ENCODE measurements around the gene SHC2.
A peak's percentile ranks its signal among the peaks of the same experiment; 100 is the strongest.
"Not testable (repeated sequence)": the region's sequence is repeated elsewhere in the genome, so short reads cannot be mapped to it uniquely, and the experiment has no call there.

Gene SHC2

DNA sequence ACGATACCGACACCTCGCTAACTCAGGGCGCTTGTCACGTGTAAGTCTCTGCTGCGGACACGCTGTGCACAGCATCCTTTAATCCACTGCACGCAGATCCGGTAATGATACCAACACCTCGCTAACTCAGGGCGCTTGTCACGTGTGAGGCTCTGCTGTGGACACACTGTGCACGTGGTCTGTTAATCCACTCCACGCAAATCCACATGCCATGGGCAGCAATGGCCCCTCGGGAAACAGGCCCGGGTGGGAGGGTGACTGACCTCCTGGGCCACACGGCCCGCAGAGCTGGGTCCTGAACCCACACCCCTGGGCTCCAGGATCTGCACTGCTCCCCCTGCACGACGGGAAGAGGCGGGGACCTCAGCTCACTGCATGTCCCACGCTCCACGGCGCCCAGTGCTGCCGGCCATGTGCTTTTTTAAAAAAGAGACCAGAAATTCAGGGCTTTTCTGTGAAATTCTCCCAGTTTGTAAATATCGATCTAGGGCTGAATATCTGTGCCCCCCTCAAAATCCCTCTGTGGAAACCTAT lies 16.1 kb downstream of the SHC2 start:
- DNase-seq: no peak

GRCh38 chr19:443005-443404 lies 17.8 kb downstream of the SHC2 start:
- DNase-seq: no peak

DNA sequence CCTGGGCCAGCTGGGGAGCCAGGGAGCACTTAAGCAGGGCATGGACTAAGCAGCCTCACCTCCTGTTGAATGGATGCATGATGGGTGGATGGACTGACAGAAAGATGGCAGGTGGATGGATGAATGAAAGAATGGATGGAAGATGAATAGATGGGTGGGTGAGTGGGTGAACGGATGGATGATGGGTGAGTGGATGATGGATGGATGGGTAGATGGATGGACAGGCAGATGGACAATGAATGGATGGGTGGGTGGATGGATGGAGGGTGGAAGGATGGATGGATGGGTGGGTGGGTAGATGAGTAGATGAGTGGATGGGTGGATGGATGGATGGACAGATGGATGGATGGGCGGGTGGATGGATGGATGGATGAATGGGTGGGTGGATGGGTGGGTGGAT lies 18.7 kb downstream of the SHC2 start:
- no peak for DNase-seq

- no peak for DNase-seq
Observed at GRCh38 chr19:441213-441836, 19.5 kb downstream of the SHC2 start.

GRCh38 chr19:440391-441212 lies 20.2 kb downstream of the SHC2 start:
- DNase-seq: no peak

- DNase-seq: no peak
Observed at GRCh38 chr19:439167-439900, 21.5 kb downstream of the SHC2 start.

- DNase-seq: no peak
Observed at GRCh38 chr19:438416-438958, 22.3 kb downstream of the SHC2 start.

- DNase-seq: no peak
Observed at GRCh38 chr19:437041-437440, 23.8 kb downstream of the SHC2 start.

DNA sequence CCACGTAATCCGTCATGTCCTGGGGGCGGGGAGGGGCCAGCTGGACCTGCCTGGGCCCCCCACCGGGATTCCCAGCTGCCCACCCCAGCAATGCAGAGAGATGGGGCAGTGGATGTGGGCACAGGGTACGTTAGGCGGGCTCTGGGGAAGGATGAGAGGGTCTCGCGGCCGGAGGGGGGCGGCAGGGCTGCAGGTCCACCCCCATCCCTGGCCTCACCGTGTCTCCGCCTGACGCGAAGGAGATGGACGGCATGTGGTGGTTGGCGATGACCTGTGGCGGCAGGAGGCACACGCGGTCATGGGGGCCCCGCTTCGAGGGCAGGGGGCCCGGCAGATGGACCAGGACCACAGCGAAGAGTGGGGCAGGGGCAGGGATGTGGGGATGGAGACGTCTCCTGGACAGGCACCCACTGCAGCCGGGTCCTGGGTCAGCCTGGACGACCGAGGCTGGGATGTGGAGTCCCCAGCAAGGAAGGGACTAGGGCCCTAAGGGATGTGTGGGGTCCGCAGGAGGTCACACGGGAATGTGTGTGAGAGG lies 24.4 kb downstream of the SHC2 start:
- DNase-seq: no peak

DNA sequence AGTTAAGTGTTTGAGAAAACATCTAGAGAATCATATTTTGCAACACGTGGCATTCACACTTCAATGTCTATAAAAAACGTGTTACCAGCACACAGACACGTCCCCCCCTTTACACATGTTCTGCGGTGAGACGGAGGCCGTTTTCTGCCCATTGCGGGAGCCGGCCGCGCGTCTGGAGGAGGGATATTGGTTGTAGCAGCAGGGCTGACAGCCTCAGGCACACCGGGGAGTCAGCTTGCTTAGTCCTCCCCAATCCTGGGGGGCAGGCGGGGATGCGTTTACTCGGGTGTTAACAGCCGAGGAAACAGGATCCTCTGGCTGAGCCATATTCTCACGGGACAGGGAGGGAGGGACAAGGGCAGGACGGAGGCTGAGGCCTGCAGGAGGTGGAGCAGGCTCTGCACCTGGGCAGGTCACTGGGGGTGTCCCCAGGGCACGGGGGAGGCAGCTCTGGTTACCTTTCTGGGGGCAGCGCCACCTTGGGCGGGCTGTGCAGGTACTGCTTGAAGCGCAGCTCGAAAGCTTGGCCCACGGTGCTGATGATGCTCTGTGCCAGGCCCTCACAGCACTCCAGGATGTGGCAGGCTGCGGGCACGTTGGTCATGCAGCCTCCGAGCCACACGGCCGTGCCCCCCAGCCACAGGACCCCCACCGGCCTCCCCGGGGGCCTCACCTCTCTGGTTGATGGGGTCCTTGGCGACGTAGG lies 25.0 kb downstream of the SHC2 start:
- DNase-seq: peak; percentile 46 to 94 (median 88)

- peak; percentile 49 to 98 (median 93) for DNase-seq
Observed at GRCh38 chr19:435056-435706, 25.7 kb downstream of the SHC2 start.

DNA sequence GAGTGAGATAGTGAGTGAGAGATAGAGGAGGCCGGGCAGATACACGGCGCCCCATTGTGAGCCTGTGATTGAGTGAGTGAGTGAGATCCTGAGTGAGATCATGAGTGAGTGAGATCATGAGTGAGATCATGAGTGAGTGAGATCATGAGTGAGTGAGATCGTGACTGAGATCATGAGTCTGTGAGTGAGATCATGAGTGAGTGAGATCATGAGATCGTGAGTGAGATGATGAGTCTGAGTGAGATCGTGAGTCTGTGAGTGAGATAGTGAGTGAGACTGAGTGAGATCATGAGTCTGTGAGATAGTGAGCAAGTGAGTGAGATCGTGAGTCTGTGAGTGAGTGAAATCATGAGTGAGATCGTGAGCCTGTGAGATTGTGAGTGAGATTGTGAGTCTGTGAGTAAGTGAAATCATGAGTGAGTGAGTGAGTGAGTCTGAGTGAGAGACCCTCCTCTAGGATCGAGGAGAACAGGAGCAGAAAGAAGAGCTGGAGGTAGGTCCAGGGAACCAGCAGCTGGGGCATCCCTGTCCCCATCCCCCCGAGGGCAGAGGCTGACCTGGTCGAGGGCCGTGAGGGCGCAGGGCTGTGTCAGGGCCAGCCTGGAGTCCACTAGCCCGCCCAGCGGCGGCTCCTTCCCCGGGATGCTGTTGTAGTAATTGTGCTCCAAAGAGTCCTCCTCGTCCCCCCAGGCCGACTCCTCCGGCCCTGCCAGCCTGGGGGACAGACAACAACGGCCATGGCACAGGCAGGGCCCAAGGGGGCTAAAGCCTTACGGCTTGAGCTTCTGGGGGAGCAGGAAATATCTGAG lies 26.5 kb downstream of the SHC2 start:
- no peak for DNase-seq

GRCh38 chr19:430701-431100 lies 30.1 kb downstream of the SHC2 start:
- DNase-seq: no peak

DNA sequence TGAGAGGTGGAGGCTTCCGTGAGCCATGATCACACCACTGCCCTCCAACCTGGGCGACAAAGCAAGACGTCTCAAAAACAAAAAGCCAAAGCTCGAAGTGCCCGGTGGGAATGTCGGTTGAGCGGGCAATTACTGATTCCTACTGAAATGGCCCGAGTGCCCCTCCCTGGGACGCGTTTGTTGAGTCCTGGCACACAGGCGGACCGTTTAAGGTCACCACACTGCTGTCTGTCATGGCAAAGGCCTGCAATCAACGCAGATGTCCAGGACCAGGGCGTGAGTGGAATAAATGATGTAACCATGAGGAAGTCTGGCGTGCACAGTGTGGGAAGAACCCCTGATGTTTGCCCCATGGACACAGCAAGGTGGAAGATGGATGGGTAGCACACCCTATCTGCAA lies 32.7 kb downstream of the SHC2 start:
- DNase-seq: no peak

- not testable (repeated sequence) for DNase-seq
Observed at GRCh38 chr19:427675-428074, 33.2 kb downstream of the SHC2 start.

DNA sequence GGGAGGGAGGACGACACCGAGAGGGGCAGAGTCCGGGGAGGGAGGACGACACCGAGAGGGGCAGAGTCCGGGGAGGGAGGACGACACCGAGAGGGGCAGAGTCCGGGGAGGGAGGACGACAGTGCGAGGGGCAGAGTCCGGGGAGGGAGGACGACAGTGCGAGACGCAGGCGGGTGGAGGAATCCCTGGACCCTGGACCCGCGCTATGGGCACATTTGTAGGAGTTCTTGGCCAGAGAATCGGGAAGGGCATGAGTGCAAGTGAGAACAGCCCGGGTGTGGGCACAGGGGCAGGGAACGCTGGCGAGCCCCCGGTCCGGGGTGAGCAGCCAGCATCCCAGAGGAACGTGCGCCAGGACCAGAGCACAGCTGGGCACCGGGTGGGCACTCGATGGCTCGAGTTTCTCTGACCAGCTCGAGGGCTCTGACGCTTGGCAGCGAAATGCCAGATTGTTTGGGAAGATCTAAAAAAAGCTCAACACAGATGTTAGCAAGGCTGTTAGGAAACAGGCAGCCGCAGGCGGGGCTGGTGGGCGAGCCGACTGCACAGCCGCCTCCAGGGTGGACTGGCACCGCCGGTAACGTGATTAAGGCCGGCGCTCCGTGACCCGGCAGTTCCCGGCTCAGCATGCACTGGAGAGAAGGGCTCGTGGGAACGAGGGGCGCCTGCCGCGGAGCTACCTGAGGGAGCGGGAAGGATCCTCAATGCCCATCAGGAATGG lies 33.9 kb downstream of the SHC2 start:
- DNase-seq: no peak

DNA sequence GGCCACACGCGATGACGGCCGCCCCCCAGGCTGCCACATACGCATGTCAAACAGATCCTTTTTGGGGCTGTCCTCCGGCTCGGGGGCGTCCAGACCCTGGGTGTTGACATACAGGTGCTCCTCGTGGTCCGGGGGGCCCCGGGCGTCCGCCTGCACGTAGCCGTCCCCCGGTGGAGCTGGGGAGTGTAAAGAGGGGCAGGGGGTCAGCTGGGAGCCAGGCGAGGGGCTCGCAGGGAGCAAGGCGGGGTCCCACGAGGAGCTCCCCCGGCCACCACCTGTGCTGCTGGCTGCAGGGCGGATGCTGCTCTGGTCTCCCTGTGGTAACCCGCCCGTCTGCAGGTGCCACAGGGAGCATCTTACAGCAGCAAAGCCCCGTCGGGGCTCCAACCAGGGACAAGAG lies 35.8 kb downstream of the SHC2 start:
- DNase-seq: no peak

DNA sequence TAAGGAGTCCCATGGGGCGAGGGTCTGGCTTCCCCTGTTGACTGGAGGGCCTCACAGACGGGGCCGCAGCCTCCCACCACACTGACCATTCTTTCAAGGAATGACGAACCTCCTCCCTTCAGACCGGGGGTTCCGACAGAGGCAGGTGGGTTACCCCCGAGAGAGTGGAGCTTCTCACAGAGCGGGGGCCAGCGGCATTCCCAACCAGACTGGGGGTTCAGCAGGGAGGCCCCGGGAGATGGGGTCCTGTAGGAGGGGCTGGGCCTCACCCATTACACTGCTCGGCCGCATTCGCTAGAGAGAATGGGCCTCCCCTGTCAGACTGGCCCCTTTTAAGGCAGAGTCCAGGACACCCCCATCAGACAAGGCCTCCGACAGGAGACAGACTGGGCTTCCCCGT lies 36.3 kb downstream of the SHC2 start:
- no peak for DNase-seq

DNA sequence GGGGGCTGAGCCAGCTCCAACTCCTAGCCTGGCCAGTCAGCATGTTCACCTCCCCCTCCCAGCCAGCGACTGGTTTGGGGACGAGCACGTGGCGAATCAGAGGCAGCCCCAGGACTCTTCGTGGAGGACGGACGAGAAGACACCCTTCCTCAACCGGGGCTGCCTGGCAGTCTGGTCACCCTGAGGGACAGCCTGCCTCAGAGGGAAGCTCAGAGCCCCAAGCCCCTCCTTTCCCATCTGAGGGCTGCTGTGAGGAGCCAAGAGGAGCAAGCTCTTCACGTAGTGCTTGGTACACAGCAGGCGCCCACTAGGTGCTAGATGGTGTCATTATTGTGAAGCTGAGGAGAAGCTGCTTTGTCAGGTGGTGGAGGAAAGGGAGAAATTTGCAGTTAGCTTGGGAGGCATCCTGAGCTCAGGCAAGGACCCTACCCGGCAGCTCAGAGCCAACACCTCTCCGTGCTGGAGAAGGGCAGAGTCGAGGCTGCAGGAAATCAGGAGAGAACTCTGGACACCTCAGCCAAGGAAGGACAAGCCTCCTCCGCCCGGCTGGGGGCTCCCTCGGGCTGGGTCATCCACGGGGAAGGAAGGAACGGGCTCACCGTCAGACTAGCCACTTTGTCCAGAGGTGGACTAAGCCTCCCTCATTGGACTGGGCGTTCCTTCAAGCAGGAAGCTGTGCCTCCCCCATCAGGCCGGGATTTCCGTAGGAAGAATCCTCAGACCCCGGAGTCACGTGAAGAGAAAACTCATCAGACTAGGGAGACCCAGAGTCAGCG lies 37.0 kb downstream of the SHC2 start:
- DNase-seq: no peak

- DNase-seq: not testable (repeated sequence)
Observed at GRCh38 chr19:422917-423226, 38.0 kb downstream of the SHC2 start.

Data from NCI-H1417 (cell line).